GM18519 (cell line): Measurements from ENCODE around the gene MYOM3.

Experiments used
- ATAC-seq: cut with Tn5 transposase; IDR thresholded peaks from one replicate; pipeline ENCODE4 v1.9.1; 2021; ENCODE audit warnings: mild to moderate bottlenecking, moderate library complexity; ENCODE audit not compliant: unreplicated experiment, low FRiP score

MYOM3 gene

DNA sequence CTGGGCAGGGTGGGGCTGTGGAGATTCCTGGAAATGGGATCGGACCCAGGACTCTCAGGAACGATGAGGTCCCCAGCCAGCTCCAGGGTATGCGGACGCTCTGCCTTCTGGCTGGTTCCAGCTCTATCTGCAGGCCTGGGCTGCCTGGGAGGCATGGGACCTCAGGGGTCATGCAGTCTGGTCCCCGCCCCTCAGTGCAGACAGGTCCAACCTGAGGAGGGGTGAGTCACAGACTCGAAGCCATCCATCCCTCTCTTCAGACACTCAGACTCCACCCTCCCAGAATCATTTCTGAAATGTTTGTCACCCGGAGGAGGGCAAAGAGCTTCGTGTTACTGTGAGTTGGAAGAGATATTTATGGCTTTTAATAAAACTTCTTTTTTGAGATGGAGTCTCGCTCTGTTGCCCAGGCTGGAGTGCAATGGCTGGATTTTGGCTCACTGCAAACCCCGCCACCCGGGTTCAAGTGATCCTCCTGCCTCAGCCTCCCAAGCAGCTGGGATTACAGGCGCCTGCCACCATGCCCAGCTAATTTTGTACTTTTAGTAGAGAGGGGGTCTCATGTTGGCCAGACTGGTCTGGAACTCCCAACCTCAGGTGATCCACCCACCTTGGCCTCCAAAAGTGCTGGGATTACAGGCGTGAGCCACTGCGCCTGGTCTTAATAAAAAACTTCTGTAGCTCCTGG, 5.9 kb upstream of the MYOM3 start:
- no peak for ATAC-seq

DNA sequence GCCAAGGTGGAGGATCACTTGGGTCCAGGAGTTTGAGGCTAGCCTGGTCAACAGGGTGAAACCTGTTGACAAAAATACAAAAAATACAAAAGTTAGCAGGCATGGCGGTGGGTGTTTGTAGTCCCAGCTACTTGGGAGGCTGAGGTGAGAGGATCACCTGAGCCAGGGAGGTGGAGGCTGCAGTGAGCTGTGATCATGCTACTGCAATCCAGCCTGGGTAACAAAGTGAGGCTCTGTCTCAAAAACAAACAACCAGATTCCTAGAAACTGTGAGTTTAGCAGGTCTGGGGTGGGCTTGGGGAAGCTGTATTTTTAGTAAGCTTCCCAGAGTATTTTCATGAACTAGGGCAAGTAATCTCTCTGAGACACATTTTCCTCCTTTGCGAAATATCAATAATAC, 5.2 kb upstream of the MYOM3 start:
- ATAC-seq, result no peak

DNA sequence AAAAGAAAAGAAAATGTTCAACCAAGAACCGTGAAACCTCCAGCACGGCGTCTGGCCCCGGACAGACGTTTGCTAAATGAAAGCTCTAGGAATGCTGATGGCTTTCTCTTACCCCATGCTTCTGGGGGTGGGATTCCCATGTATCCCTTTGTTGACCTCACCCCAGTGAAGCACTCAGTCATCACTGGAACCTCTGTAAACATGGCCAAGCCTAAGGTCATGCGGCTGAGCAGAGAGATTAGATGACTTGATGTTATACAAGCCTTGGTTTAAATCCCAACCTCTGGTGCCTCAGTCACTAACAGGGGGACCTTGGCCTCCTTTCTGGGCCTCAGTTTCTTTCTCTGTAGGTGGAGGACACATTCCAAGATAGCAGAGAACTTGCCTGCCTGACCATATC, 2.8 kb upstream of the MYOM3 start:
- no peak for ATAC-seq

DNA sequence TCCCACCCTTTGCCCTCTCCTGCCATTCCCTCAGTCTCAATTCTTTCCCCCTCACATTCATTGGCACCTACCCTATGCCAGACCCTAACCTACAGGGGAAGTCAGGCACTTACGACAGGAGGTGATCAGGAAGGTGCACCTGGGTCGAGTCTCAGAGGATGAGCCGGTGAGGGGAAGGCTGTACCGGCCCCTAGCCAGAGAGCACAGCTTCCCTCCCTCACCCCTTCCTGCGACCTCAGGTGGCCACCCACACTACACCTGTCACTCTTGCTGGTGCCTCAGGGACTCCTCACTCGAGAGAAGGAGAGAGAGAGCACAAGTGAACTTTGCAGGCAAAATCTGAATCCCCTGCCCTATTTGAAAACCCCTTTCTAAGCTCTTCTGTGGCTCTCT, 1.7 kb upstream of the MYOM3 start:
- no peak for ATAC-seq

DNA sequence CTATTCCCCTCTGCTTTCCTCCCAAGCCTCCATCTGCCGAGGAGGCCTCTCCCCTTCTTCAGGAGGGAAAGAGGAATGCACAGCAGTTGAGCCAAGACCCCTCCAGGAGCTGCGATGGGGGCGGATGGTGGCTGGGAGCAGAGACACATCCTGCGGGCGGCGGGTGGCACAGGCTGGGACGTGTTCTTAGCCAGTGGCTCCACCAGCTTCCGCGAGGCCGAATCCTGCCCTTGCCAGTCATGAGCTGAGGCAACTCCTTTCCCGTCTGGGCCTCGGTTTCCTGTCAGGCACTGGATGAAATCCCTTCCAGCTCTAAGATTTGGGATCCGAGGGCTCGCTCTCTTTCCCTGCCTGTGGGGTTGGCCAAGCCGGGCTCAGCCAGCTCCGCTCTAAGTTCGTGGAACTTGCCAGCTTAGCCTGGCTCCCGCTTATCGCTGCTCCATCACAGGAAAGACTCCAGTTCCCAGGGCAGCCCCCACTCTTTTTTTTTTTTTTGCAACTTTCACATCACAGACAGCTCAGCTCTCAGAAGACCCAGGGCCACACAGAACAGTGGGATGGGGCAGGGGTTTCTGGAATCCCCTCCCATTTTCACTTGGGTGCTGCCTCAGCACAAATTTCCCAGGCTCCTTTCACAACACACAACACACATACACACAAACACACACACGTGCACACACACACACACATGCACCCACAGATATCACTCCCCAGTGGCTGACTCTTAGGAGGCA, 506 bp downstream of the MYOM3 start:
- no peak for ATAC-seq

DNA sequence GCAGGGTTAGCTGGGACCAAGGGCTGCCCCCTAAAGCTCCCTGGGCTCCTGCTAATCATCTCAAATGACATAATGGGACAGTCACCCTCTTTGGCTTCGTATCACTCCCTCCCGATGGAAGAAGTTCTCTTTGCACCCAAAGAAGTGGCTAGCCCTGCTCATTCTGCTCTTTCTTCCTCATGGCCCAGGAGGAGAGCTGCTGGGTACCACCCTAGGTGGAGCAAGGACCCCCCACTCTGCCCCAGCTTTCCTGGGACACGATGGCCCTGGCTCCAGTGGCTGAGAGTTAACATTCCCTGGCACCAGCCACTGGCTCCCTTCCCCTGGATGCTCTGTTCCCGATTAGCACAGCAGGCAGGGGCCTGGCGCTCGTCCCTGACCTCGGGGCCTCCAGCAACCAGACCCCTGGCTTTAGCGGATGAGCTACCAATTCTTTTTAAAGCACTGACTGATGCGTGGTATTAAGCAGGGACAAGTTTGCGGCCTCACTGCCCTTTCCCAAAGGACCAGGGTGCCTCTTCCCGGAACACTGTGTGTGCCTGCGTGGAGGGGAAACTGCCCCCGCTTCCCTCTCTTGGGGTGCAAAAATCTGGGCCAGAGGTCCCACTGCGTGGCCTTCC, 1.2 kb downstream of the MYOM3 start:
- ATAC-seq, result no peak

DNA sequence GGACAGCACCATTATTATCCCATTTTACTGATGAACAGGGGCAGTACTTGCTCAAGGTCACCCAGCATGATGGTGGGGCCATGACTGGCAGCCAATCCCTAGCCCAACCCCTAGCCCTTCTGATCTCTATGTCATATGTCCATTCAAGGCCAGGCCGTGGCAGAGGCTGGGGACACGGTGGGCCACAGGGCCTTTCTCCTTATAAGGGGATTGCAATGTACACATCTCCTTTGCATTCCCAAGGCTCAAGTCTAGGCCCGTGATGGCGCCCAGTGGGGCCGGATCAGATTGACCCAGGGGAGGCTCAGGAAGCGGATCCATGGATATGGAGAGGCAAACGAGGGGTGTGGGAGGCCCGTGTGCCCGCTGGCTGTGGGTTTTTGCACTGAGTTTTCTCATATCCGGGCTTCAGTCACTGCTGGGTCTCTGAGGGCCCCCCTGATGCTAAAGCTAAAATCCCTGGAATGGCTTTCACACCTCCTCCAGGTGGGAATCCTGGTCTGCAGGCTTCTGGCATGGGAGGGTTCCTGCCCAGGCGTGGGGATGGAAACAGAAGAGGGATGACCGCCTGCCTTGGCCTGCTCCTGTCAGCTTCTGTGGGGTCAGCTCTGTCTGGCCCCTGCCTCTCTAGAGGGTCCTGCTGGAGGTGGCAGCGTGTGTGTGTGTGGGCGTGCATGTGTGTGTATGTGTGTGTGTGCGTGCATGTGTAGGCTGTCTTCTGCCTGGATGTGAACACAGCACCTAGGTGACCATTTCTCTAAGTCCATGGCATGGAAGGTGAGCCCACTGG, 2.1 kb downstream of the MYOM3 start:
- no peak for ATAC-seq

DNA sequence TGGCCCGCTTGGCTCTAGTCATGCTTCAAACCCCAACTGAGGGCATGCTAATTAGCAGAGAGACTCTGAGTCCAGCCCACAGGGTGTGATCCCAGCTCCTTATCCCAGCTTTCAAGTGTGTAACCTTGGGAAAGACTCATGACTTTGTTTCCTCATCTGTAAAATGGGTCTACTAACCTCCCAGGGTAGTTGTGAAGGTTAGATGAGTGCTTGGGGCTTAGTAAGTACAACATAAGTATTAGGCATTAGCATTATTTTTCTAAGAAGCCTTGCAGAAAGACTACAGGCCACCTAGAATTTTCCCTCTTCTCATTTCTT, 2.8 kb downstream of the MYOM3 start:
- ATAC-seq, result no peak

DNA sequence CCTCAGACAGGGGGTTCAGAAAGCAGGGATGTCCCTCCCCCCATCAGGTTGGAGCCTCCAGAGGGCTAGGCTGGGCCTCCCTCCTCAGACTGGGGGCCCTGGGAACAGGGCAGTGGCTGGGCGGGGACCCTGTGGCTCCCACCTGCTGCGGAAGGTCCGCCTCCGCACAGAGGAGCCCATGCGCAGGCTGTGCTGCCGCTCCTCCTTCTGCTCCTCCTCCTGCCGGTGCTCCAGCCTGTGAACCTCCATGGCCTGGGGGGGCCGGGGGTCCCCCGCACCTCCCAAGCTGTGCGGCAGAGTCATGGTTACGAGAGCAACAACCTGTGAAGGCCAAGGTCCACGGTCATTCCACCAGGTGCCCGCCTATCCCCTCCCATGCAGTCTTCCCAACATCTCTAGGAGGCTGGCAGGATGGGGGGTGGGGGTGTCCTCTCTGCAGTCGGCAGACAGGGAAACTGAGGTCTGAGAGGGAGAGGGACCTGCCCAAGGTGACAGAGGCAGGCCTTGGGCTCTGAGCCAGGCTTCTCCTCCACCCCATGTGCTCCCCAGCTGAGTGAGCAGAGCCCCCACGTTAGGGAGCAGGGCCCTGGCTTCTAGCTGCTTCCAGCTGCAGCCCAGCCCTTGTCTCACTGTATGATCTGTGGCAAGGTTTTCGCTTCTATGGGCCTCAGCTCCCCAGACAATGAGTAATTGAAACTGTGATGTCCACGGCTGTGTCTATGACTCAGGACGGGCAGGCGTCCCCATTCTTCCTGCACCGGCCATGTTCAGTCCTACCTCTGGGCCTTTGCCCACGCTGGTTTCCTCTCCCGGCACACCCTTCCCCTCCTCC, 3.4 kb downstream of the MYOM3 start:
- ATAC-seq, result no peak

DNA sequence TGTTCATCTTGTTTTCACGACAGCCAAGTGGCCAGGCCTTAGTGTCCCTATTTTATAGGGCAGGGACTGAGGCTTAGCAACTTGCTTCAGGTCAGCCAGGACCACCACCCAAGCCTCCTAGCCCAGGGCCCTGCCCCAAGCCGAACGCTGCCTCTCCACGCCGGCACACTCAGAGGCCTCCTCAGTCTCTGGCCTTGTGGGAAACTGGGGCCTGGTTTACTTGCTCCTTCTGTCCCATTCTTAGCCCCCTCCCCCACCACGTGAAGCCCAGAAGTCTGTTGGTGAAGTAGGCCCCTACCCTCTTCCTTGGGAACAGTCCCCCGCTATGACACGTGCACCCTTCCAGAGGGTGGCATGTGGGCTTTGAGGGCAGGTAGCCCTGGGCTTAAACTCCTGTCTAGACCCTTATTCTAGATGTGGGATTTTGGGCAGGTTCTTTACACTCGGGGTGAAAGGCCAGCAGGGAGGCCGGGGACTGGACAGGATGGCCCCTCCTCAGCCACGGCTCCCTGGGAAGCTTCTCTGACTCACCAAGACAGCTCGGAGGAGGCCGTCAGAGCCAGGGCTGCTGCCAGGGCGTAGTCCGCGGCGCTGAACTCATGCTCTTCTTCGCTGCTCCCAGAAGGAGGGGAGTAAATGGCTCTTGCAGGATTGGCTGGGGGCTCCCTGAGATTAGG, 4.3 kb downstream of the MYOM3 start:
- no peak for ATAC-seq

DNA sequence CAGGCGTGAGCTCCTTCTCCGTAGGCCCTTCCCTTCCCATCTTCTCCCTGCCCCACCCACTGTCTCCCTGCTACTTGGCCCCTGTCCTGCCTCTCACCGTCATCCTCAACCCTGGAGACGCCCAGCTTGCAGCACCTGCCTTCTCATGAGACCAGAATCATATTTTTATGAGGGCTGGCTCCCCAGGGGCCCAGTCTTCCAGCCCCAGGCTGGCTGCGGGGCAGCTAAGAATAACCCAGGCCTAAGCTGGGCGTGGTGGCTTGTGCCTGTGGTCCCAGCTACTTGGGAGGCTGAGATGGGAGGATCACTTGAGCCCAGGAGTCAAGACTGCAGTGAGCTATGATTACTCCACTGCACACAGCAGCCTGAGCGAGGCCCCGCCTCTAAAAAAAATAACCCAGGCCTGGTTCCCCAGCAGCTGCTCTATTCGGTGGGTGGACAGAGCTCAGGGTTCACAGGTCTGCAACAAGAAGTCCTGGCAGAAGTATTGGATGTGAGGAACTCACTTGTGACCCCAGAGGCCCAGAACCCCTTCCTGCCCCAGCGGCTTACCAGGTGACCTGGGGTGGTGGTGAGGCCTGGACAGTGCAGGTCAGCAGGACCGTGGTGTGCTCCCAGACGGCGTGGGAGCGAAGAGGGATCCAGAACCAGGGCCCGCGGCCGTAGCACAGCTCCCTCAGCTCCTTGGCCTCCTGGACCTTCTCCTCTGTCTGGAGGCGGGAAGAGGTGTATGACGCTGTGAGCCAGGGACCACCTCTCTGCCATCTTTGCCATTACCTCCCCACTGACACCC, 6.4 kb downstream of the MYOM3 start:
- ATAC-seq, result no peak

DNA sequence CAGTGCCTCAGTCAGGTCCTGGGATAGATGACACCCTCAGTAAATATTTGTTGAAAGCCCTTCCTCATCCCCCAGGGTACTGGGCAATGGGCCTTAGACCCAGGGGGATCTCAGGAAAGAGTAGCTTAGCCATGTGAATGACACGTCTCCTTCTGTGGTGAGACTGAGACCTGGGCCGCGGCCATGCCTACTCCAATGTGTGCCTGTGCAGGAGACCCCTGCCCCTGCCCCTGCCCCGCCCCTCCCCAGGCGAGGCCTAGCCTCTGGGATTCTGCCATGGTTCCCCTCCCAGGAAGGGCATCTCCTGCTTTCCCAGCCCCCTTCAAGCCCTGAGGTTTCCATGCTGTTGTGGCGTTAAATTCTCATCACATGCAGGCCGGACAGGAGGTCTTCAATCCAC, 7.1 kb downstream of the MYOM3 start:
- no peak for ATAC-seq

DNA sequence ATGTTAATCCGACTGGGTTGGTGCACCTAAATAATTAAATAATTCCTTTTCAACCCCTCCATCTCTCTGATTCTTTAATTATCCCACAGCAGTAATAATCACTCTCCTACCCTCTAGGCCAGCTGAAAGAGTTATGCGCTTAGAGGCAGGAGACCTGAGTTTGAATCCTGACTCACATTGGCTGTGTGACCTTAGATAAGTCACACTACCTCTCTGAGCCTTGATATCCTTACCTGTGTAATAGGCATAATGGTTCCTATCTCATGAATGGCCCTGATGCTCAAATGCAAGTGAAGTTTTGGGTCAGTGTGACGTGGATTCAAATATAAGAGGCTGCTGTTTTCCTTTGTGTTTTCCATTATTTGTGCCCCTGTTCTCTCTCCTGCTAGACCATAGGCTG, 8.1 kb downstream of the MYOM3 start:
- ATAC-seq, result no peak

DNA sequence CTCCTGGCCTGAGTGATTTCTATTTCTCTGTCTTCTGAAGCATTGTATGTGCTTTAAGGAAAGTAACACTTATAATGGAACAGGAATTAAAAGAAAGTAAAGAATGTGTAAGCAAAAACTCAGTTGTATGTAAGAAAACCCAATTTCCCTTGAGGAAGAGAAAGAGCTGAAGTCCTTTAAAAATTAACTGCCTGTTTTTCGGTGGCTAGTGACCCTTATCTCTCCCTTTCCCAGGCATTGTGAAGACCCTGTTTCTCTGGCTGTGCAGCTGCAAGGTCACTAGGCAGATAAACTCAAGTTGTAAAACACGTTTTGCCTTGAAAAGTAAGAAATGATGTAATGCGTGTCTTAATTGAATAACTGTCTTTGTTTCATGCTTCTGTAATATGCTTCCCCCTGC, 8.5 kb downstream of the MYOM3 start:
- ATAC-seq, result no peak

DNA sequence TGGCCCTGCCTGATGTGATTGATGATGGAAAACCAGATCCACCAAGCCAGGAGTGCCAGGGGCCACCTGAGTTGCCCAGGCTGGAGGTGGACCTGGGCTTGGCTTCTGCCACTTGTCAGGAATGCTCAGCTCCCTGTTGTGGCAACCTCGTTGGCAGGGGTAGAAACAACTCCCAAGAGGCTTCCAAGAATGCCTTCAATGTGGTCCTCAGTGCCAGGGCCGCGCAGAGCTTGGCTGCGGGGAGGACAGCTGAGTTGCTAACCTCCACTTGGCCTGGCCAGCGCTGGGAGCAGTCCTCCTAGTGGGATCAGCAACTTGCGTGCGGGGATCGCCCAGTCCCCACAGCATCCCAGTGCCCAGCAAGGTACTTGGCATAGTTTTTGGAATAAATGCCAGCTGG, 9.0 kb downstream of the MYOM3 start:
- ATAC-seq, result no peak

DNA sequence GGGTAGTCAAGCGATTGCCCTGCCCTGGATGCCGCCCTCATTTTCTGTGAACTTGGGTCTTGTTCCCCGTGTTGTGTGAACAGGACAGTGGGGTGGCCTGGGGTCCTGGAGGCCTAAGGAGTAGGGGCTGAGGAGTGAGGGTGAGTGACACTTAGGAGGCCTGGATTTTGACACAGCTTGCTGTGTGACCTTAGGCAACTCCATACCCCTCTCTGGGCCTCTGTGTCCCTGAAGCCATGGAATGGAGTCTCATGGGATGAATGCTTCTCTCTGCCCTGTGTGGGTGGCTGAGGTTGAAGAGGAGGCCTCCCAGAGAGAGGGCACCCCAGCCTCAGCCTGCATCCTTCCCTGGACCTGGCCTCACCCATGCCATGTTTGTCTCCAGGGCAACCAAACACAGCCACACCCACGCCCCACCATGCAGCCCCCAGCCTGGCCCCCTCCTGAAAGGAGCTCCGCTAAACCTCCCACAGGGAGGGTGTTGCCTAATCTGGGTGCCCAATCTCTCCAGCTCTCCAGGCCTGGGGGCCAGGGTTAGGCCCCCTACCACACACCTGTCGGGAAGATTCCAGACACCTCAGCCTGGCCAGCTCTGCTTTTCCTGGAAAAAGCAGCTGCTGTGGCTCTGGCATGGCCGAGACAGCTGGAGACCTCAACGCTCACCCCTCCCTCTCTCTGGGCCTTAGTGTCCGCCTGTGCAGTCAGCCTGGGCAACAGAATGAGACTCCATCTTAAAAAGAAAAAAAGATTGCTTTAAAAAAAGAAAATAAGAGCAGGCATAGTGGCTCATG, 9.9 kb downstream of the MYOM3 start:
- ATAC-seq, result no peak

DNA sequence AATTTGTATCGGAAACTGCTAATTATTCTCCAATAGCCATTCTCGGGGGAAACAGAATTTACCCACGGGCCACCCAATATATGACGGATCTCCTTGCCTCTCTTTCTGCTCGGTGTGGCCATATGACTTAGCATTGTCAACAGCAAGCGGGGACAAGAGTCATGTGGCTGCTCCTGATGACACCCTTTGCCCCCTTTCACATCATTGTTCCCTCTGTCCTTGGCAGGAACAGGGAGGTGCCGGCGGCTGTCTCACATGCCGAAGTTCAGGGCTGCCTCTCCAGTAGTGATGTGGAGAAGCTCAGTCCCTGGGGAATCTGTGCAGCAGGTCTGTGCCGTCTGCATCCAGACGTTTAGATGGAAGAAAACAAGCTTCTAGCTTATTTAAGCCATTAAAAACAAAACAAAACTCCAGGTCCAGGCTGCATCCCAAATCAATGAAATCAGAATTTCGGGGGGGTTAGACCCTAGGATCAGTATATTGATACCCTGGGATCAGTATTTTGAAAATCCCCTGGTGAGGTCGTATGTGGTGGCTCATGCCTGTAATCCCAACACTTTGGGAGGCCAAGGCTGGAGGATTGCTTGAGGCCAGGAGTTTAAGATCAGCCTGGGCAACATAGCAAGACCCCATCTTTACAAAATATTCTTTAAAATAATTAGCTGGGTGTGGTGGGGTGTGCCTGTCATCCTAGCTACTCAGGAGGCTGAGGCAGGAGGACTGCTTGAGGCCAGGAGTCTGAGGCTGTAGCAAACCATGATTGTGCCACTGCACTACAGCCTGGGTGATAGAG, 10.8 kb downstream of the MYOM3 start:
- no peak for ATAC-seq
